GM12878 (cell line): ENCODE results near the gene PTPRN2. TPM values are rescaled to one million over a fixed set of nuclear protein-coding genes. Genes with fewer than 3 reads are reported as not detected.

Source experiments
- ATAC-seq: fragments of 200-7000 bp; cut with Tn5 transposase; 3 replicates; pipeline ENCODE4 v1.9.1; 2020; ENCODE audit warnings: mild to moderate bottlenecking, moderate library complexity
- BruUV-seq: library from RNA; stranded (reverse); fragments of 400-500 nt; replicated peaks from 2 replicates; lab custom pipeline; 2021; lab: Mats Ljungman, UMichigan
- CTCF ChIA-PET: fragments of 300-600 bp; sonication (Branson Sonifier 250); formaldehyde crosslinking; extraction: SDS; loops from one replicate; lab custom pipeline; 2021; ENCODE audit warnings: inconsistent platforms; lab: Yijun Ruan, JAX
- POLR2A ChIA-PET: fragments of 350-600 bp; formaldehyde crosslinking; extraction: SDS; loops from one replicate; lab custom pipeline; 2021; ENCODE audit warnings: inconsistent platforms; lab: Charles Lee
- RAD21 ChIA-PET: fragments of 300-600 bp; sonication (Branson Sonifier 250); formaldehyde crosslinking; loops from one replicate; lab custom pipeline; 2023; ENCODE audit warnings: antibody characterized with exemption; ENCODE audit not compliant: unreplicated experiment; lab: Charles Lee
- SMC1A ChIA-PET: fragments of 300-600 bp; sonication (Branson Sonifier 250); formaldehyde crosslinking; loops from one replicate; lab custom pipeline; 2023; ENCODE audit not compliant: unreplicated experiment, uncharacterized antibody; lab: Charles Lee
- DNase-seq: peaks from one replicate; pipeline ENCODE4 v3.0.0-alpha.2; 2011; ENCODE audit warnings: low read depth, low spot score
- FAIRE-seq: peaks from 3 replicates; lab custom pipeline; 2011; peaks lifted over from hg19 to GRCh38; lab: Jason Lieb, UNC
- H2AFZ ChIP-seq: 2 replicates; pipeline ENCODE4 v1.6.0; 2011; ENCODE audit warnings: low read depth, low read length, control low read depth; ENCODE audit not compliant: control insufficient read depth
- H3K27ac ChIP-seq: 2 replicates; pipeline ENCODE4 v1.5.1; 2011; ENCODE audit warnings: control low read depth; ENCODE audit not compliant: control insufficient read depth, insufficient read depth
- H3K27me3 ChIP-seq, 2 experiments: replicated peaks in 1 of 2; 2 replicates each; pipeline versions ENCODE4 v1.6.0 to v1.6.1; 2011; ENCODE audit warnings: low read length in 1 of 2; ENCODE audit not compliant: control insufficient read depth in 2 of 2, insufficient read depth in 2 of 2
- H3K36me3 ChIP-seq, 2 experiments: 2 replicates each; pipeline ENCODE4 v1.5.1; 2011; ENCODE audit warnings: low read length in 1 of 2; ENCODE audit not compliant: control insufficient read depth in 2 of 2, insufficient read depth in 2 of 2
- H3K4me1 ChIP-seq: 2 replicates; pipeline ENCODE4 v1.6.1; 2011; ENCODE audit warnings: mild to moderate bottlenecking, low read length, moderate library complexity, mixed read lengths; ENCODE audit not compliant: control insufficient read depth, insufficient read depth
- H3K4me2 ChIP-seq: 2 replicates; pipeline ENCODE4 v1.6.0; 2011; ENCODE audit warnings: control low read depth; ENCODE audit not compliant: control insufficient read depth, insufficient read depth
- H3K4me3 ChIP-seq: fragments of 200-600 bp; sonication (generic); 2 replicates; pipeline ENCODE4 v1.5.1; 2016
- H3K79me2 ChIP-seq: 2 replicates; pipeline ENCODE4 v1.6.0; 2011; ENCODE audit warnings: low read length; ENCODE audit not compliant: control insufficient read depth, insufficient read depth
- H3K9ac ChIP-seq: 2 replicates; pipeline ENCODE4 v1.8.0; 2011; ENCODE audit warnings: low read length, control low read depth, mixed read lengths; ENCODE audit not compliant: control insufficient read depth, insufficient read depth
- H3K9me3 ChIP-seq: replicated peaks from 3 replicates; pipeline ENCODE4 v1.5.1; 2011; ENCODE audit warnings: mild to moderate bottlenecking, low read length; ENCODE audit not compliant: control insufficient read depth, insufficient read depth
- H4K20me1 ChIP-seq: 2 replicates; pipeline ENCODE4 v1.6.0; 2011; ENCODE audit not compliant: control insufficient read depth, insufficient read depth
- CHD1 ChIP-seq: IDR thresholded peaks from 2 replicates; pipeline ENCODE4 v1.6.1; 2012; ENCODE audit warnings: low read depth, low read length, improper control_type of control experiment
- E4F1 ChIP-seq: fragments of 450-650 bp; IDR thresholded peaks from 2 replicates; pipeline ENCODE4 v1.6.1; 2018; ENCODE audit warnings: borderline replicate concordance, mild to moderate bottlenecking; ENCODE audit not compliant: partially characterized antibody
- GABPA ChIP-seq: IDR thresholded peaks from 2 replicates; pipeline ENCODE4 v1.6.1; 2014; ENCODE audit warnings: antibody characterized with exemption, low read depth, mild to moderate bottlenecking, inconsistent platforms
- MXI1 ChIP-seq: fragments of 150-350 bp; IDR thresholded peaks from 2 replicates; pipeline ENCODE4 v1.6.1; 2011; ENCODE audit warnings: low read depth, mild to moderate bottlenecking, inconsistent platforms, low read length, improper control_type of control experiment
- NBN ChIP-seq: fragments of 450-650 bp; IDR thresholded peaks from 2 replicates; pipeline ENCODE4 v1.6.1; 2016
- SIN3A ChIP-seq: IDR thresholded peaks from 2 replicates; pipeline ENCODE4 v1.6.1; 2012; ENCODE audit warnings: low read depth, low read length, improper control_type of control experiment
- WGBS: methylation state at CpG from one replicate; pipeline ENCODE4 v1.1.6; 2016; ENCODE audit warnings: low lambda C conversion rate; ENCODE audit not compliant: insufficient replicate concordance, insufficient coverage; ENCODE audit errors: missing lambda C conversion rate; 5-methylcytosine and 5-hydroxymethylcytosine counted together
- in situ Hi-C: fragments of 300-500 bp; cut with MboI; formaldehyde crosslinking; loops from 9 replicates; pipeline ENCODE4 v1.14.3; 2018; ENCODE audit warnings: mixed read lengths
- intact Hi-C: fragments of 100-400 bp; cut with micrococcal nuclease; formaldehyde crosslinking; loops from one replicate; pipeline ENCODE4 v1.14.2; 2022; ENCODE audit not compliant: unreplicated experiment
- polyA plus RNA-seq, 11 experiments: library from polyadenylated mRNA; depleted of rRNA in 4 of 11; unstranded in 6 of 11; stranded (reverse) in 5 of 11; fragments of >200 nt; fragmentation: Nextera tagmentation in 4 of 11; fragmentation: Illumina TruSeq in 1 of 11; extraction: Ambion mirVana in 4 of 11; extraction: Trizol in 1 of 11; gene quantifications; 1 replicate in 1 of 11; 2 replicates in 10 of 11; pipeline versions ENCODE4 v1.2.1 to v1.2.3, GENCODE V29; 2011 to 2016; ENCODE audit warnings: inconsistent platforms in 2 of 11, missing spikeins in 2 of 11, low read depth in 1 of 11
- total RNA-seq, 4 experiments: library from RNA; depleted of rRNA in 3 of 4; stranded (reverse); fragments of >200 nt in 3 of 4; fragmentation: Illumina TruSeq in 1 of 4; extraction: Trizol in 1 of 4; gene quantifications; 2 replicates each; pipeline versions ENCODE4 v1.2.1 to v1.2.3, GENCODE V29; 2013 to 2021

Gene PTPRN2
- total and polyA plus RNA-seq, 10 of the 15 experiments (the other 5 are each of a cell fraction or from before 2014, with no cell fraction given): 5.4 TPM; not detected in 9

- ChIA-PET SMC1A (no interaction called here), CTCF (no interaction called here), RAD21 (no interaction called here), POLR2A (no interaction called here)
- Histone ChIP-seq H3K4me2 (no peak overlapping the region), H3K27ac (no peak overlapping the region), H3K9me3 (peaks cover 2% of the 10 kb centered on the region; the same call in 1 of the 3 replicates), H4K20me1 (no peaks in the 10 kb centered on the region), H3K27me3 (no peaks in the 10 kb centered on the region), H3K9ac (no peak overlapping the region), H3K36me3 (no peaks in the 10 kb centered on the region), H2AFZ (no peak overlapping the region), H3K79me2 (no peaks in the 10 kb centered on the region), H3K4me1 (no peaks in the 10 kb centered on the region), H3K4me3 (no peak overlapping the region)
- 63% methylated on average over 22 of the region's 22 CpGs for WGBS
- TF ChIP-seq E4F1 (no peak), GABPA (no peak), SIN3A (no peak), MXI1 (no peak), CHD1 (no peak), NBN (no peak)
- ATAC-seq (no peak), FAIRE-seq (no peak), DNase-seq (no peak)
- BruUV-seq: no TSS peak
- in situ Hi-C loops: no loop called here
- intact Hi-C loops: no loop called here
These were observed 732.0 kb downstream of the PTPRN2 start for GRCh38 chr7:157855452-157856213.
